HepG2 (cell line): ENCODE data around the gene VAC14. TPM values are rescaled to one million over a fixed set of nuclear protein-coding genes. Genes with fewer than 3 reads are reported as not detected.

ENCODE experiments used
- AGO2 ChIP-seq: fragments of 200-400 bp; formaldehyde crosslinking; optimal IDR thresholded peaks from 2 replicates; pipeline ENCODE3; 2017; ENCODE audit warnings: mild to moderate bottlenecking, low read depth, low read length, moderate library complexity
- AKAP8 ChIP-seq: sonication (generic); formaldehyde crosslinking; IDR thresholded peaks from 2 replicates; pipeline ENCODE4 v1.5.1; 2020; ENCODE audit warnings: mild to moderate bottlenecking, missing genetic modification reagents
- CEBPG ChIP-seq: IDR thresholded peaks from 2 replicates; pipeline ENCODE4 v1.6.1; 2016
- KAT8 ChIP-seq: IDR thresholded peaks from 2 replicates; pipeline ENCODE4 v1.6.1; 2016; ENCODE audit warnings: missing genetic modification reagents, missing compliant biosample characterization
- MYNN ChIP-seq: sonication (generic); formaldehyde crosslinking; IDR thresholded peaks from 2 replicates; pipeline ENCODE4 v1.4.0; 2020; ENCODE audit warnings: mild to moderate bottlenecking, low read depth, missing genetic modification reagents
- PHF8 ChIP-seq: sonication (generic); formaldehyde crosslinking; IDR thresholded peaks from 2 replicates; pipeline ENCODE4 v1.5.0; 2020; ENCODE audit warnings: missing genetic modification reagents
- TGIF2 ChIP-seq: IDR thresholded peaks from 2 replicates; pipeline ENCODE4 v1.6.1; 2016; ENCODE audit warnings: control low read depth, missing compliant biosample characterization
- ZNF883 ChIP-seq: sonication (generic); formaldehyde crosslinking; IDR thresholded peaks from 2 replicates; pipeline ENCODE4 v1.5.1; 2020; ENCODE audit warnings: mild to moderate bottlenecking, missing genetic modification reagents; ENCODE audit errors: not compliant biosample characterization
- polyA plus RNA-seq, 8 experiments: library from polyadenylated mRNA; depleted of rRNA in 3 of 8; stranded (reverse) in 7 of 8; unstranded in 1 of 8; fragments of >200 nt; fragmentation: Illumina TruSeq in 4 of 8; extraction: Trizol in 4 of 8; gene quantifications; 2 replicates each; pipeline versions ENCODE4 v1.2.1 to v1.2.3, GENCODE V29; 2011 to 2016; ENCODE audit warnings: low read depth in 4 of 8, missing spikeins in 1 of 8, mixed read lengths in 1 of 8; ENCODE audit not compliant: insufficient read depth in 1 of 8
- total RNA-seq, 5 experiments: library from RNA; depleted of rRNA; stranded (reverse); fragments of >200 nt; fragmentation: Illumina TruSeq; extraction: Trizol; gene quantifications; 2 replicates each; pipeline ENCODE4 v1.2.3, GENCODE V29; 2016; ENCODE audit warnings: low read depth in 1 of 5
- TF ChIP-seq, protein P1 (sequence below): sonication (generic); formaldehyde crosslinking; IDR thresholded peaks from 2 replicates; pipeline ENCODE4 v1.9.0; 2021; ENCODE audit warnings: missing genetic modification reagents, borderline replicate concordance
- TF ChIP-seq, protein P2 (sequence below): sonication (generic); formaldehyde crosslinking; IDR thresholded peaks from 2 replicates; pipeline ENCODE4 v1.5.1; 2020; ENCODE audit warnings: missing genetic modification reagents, mild to moderate bottlenecking, borderline replicate concordance
- TF ChIP-seq, protein P3 (sequence below): sonication (generic); formaldehyde crosslinking; IDR thresholded peaks from 2 replicates; pipeline ENCODE4 v1.9.0; 2021; ENCODE audit warnings: missing genetic modification reagents, mild to moderate bottlenecking, borderline replicate concordance
- TF ChIP-seq, protein P4 (sequence below): IDR thresholded peaks from 2 replicates; pipeline ENCODE4 v1.6.1; 2012; ENCODE audit warnings: low read depth, low read length, improper control_type of control experiment
- TF ChIP-seq, protein P5 (sequence below): sonication (generic); formaldehyde crosslinking; IDR thresholded peaks from 2 replicates; pipeline ENCODE4 v1.4.0; 2020; ENCODE audit warnings: mild to moderate bottlenecking, missing genetic modification reagents
- TF ChIP-seq, protein P6 (sequence below): sonication (generic); formaldehyde crosslinking; conservative IDR thresholded peaks from 2 replicates; pipeline ENCODE4 v1.4.0; 2020; ENCODE audit warnings: mild to moderate bottlenecking, missing genetic modification reagents, moderate library complexity

The VAC14 gene
- total and polyA plus RNA-seq, 2 of the 13 experiments (the other 11 are each of a cell fraction or from before 2014, with no cell fraction given) = 23.5 to 24.6 TPM

DNA sequence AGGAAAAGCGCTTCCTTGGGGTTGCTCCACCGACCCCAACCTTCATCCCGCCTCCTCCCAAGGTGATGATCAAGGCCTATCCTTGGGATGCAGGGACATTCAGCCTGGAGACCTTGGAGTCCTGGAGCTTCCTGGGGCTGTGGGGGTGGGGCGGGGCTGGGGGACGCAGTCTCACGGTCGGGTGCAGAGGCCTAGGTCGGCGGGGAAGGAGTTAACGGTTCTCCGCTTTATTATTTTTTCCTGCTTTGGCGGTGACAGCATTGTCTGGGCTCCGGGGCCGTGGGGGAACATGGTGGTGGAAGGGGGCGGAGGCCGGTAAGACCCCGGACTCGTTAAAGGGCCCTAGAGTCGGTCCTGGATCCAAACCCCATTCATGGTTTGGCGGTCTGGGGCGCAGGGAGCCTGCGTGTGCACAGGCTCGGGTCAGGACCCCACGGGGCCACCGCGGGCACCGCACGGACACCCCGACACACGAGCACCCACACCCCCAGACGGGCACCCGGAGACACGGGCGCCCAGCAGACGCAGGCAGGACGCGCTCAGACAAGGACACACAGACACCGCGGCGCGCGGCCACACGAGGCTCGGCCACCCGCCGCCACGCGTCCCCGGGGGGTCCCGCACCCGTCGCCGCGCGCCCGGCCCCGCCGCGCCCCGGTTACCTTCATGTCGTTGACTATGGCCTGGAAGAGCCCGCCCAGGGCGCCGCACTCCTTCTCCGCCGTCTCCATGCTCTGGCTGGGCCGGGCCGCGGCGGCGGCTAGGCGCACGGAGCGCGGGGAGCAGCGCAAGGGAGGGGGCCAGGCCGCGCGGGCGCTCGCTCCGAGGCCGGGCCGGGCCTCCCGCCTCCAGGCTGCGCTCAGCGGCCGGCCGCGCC lies 115.7 kb downstream of the VAC14 start (continued):
- TF ChIP-seq, protein P1, sequence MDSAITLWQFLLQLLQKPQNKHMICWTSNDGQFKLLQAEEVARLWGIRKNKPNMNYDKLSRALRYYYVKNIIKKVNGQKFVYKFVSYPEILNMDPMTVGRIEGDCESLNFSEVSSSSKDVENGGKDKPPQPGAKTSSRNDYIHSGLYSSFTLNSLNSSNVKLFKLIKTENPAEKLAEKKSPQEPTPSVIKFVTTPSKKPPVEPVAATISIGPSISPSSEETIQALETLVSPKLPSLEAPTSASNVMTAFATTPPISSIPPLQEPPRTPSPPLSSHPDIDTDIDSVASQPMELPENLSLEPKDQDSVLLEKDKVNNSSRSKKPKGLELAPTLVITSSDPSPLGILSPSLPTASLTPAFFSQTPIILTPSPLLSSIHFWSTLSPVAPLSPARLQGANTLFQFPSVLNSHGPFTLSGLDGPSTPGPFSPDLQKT (CRISPR knock-in tag) = no peak
- TF ChIP-seq, protein P2, sequence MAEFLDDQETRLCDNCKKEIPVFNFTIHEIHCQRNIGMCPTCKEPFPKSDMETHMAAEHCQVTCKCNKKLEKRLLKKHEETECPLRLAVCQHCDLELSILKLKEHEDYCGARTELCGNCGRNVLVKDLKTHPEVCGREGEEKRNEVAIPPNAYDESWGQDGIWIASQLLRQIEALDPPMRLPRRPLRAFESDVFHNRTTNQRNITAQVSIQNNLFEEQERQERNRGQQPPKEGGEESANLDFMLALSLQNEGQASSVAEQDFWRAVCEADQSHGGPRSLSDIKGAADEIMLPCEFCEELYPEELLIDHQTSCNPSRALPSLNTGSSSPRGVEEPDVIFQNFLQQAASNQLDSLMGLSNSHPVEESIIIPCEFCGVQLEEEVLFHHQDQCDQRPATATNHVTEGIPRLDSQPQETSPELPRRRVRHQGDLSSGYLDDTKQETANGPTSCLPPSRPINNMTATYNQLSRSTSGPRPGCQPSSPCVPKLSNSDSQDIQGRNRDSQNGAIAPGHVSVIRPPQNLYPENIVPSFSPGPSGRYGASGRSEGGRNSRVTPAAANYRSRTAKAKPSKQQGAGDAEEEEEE (CRISPR knock-in tag) = no peak
- TF ChIP-seq ZNF883 (CRISPR knock-in tag) = peak; percentile 44
- TF ChIP-seq TGIF2 (CRISPR knock-in tag) = peak; percentile 38; the same call in 1 of the 2 replicates
- no peak for TF ChIP-seq KAT8 (CRISPR knock-in tag)
- TF ChIP-seq, protein P3, sequence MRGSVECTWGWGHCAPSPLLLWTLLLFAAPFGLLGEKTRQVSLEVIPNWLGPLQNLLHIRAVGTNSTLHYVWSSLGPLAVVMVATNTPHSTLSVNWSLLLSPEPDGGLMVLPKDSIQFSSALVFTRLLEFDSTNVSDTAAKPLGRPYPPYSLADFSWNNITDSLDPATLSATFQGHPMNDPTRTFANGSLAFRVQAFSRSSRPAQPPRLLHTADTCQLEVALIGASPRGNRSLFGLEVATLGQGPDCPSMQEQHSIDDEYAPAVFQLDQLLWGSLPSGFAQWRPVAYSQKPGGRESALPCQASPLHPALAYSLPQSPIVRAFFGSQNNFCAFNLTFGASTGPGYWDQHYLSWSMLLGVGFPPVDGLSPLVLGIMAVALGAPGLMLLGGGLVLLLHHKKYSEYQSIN = no peak
- TF ChIP-seq, protein P4, sequence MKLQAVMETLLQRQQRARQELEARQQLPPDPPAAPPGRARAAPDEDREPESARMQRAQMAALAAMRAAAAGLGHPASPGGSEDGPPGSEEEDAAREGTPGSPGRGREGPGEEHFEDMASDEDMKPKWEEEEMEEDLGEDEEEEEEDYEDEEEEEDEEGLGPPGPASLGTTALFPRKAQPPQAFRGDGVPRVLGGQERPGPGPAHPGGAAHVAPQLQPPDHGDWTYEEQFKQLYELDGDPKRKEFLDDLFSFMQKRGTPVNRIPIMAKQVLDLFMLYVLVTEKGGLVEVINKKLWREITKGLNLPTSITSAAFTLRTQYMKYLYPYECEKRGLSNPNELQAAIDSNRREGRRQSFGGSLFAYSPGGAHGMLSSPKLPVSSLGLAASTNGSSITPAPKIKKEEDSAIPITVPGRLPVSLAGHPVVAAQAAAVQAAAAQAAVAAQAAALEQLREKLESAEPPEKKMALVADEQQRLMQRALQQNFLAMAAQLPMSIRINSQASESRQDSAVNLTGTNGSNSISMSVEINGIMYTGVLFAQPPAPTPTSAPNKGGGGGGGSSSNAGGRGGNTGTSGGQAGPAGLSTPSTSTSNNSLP = no peak
- no peak for TF ChIP-seq AKAP8
- TF ChIP-seq, protein P5, sequence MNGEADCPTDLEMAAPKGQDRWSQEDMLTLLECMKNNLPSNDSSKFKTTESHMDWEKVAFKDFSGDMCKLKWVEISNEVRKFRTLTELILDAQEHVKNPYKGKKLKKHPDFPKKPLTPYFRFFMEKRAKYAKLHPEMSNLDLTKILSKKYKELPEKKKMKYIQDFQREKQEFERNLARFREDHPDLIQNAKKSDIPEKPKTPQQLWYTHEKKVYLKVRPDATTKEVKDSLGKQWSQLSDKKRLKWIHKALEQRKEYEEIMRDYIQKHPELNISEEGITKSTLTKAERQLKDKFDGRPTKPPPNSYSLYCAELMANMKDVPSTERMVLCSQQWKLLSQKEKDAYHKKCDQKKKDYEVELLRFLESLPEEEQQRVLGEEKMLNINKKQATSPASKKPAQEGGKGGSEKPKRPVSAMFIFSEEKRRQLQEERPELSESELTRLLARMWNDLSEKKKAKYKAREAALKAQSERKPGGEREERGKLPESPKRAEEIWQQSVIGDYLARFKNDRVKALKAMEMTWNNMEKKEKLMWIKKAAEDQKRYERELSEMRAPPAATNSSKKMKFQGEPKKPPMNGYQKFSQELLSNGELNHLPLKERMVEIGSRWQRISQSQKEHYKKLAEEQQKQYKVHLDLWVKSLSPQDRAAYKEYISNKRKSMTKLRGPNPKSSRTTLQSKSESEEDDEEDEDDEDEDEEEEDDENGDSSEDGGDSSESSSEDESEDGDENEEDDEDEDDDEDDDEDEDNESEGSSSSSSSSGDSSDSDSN = peak; percentile 64
- TF ChIP-seq, protein P6, sequence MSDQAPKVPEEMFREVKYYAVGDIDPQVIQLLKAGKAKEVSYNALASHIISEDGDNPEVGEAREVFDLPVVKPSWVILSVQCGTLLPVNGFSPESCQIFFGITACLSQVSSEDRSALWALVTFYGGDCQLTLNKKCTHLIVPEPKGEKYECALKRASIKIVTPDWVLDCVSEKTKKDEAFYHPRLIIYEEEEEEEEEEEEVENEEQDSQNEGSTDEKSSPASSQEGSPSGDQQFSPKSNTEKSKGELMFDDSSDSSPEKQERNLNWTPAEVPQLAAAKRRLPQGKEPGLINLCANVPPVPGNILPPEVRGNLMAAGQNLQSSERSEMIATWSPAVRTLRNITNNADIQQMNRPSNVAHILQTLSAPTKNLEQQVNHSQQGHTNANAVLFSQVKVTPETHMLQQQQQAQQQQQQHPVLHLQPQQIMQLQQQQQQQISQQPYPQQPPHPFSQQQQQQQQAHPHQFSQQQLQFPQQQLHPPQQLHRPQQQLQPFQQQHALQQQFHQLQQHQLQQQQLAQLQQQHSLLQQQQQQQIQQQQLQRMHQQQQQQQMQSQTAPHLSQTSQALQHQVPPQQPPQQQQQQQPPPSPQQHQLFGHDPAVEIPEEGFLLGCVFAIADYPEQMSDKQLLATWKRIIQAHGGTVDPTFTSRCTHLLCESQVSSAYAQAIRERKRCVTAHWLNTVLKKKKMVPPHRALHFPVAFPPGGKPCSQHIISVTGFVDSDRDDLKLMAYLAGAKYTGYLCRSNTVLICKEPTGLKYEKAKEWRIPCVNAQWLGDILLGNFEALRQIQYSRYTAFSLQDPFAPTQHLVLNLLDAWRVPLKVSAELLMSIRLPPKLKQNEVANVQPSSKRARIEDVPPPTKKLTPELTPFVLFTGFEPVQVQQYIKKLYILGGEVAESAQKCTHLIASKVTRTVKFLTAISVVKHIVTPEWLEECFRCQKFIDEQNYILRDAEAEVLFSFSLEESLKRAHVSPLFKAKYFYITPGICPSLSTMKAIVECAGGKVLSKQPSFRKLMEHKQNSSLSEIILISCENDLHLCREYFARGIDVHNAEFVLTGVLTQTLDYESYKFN (CRISPR knock-in tag) = no peak
- peak; percentile 96 for TF ChIP-seq AGO2
- TF ChIP-seq CEBPG (CRISPR knock-in tag) = no peak
- TF ChIP-seq MYNN = no peak
- no peak; the same call in 1 of the 2 replicates for TF ChIP-seq PHF8 (CRISPR knock-in tag)
